GM03348 (cell line): Measurements from ENCODE around the gene PPP1R26.
A peak's percentile ranks its signal among the peaks of the same experiment; 100 is the strongest.
"Not testable (repeated sequence)": the region's sequence is repeated elsewhere in the genome, so short reads cannot be mapped to it uniquely, and the experiment has no call there.

Source experiments
- DNase-seq: peaks from one replicate; pipeline ENCODE4 v3.0.0; 2012; ENCODE audit warnings: low spot score

Gene PPP1R26

DNA sequence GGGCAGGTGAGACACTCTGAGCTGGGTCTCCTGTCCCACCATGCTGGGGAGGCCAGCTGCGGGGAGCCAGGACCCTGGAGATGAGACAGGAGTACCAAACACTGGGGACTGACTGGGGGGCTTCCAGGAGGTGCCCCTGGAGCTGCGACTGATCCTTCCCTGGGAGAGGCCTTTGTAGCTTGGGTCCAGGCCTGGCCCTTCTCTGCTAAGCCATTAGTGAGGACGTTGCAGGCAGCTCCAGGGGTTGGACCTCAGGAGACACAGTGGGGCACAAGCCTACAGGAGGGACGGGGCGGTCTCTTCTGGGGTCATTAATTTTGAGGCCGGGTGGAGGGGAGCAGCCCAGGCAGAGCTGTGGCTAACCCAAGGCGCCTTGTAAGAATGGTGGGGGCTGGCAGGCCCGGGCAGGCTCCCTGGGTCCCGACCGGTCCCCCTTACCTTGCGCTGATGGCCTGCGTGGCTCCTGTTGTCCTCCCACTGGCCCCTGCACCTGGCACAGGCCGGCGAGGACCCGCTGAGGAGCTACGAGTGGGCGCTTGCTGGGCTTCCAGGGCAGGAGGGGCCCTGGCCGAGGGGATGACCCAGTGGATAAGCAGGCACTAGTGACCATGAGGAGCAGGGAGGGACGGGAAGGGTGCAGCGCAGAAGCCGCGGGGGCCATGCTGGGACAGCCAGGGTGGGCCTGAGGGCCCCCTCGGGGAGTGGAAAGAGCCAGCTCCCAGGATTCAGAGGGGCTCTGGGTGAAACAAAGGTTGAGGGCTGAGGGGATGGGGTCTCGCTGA, 26.0 kb downstream of the PPP1R26 start:
- DNase-seq: no peak

- no peak for DNase-seq
These were observed 26.9 kb downstream of the PPP1R26 start for GRCh38 chr9:135506327-135507103.

DNA sequence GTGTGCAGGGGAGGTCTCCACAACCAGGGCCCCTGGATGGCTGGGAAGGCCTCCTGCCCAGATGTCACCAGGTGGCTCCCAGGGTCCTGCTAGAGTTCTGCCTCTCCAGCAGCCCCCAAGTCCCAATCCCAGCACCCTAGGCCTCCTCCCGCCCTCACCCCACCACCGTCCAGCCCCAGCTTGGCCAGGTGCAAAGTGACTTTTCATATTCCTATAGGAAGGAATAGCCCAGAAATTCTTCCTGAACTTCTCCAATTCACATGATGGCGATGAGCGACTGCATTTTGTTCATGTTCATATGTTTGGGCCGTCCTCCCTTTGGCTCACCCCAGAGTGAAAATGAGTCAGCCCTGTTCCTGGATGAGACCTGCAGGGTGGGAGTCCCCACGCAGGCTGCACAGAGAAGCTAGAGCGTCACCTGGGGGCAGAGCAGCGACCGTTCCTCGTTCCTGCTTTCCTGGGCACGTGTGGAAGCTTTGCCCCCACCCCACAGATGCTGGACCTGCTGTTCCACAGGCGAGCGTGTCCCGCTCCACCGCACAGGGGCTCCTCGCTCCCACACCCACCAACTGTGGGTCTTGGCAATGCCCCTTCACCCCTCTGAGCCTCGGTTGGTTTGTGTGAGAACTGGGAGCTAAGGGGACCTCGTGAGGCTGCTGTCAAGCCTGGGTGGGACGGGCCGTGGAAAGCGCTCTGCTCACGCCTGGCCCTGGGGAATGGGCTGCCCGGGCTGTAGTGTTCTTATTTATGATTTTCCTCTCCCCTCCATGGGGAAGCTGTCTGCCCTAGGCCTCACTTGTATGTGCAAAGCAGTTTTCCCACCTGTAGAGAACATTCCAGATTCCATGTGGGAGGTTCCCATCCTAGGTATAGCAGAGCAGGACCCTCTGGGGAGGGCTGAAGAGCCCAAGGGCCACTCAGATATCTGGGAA, 27.8 kb downstream of the PPP1R26 start:
- DNase-seq: no peak

DNA sequence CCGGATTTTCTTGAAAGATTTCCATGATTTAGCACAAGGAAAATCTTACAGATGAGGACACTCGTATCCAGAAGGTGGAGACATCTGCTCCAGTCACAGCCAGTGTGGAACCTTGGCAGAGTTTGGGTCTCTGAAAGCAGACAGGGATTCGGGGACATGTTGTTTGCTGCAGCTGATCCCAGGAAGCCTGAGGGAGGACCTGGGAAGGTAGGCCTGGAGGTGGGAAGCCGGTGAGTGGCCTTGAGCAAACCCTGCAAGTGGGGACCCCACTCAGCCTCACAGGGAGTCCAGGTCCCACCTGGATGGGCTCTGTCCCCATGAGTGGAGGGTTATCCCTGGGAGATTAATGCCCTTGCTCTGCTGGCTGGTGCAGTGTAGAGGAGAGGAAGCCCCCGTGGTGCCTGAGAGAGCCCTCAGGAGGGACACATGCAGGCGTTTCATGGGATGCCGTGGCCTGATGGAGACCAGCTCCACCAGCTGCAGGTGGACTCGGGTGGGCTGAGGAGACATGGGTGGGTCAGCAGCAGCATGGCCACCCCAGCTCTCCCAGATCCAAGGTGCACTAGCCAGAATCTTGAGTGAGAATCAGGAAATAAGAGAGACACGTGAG, 28.7 kb downstream of the PPP1R26 start:
- DNase-seq: no peak

GRCh38 chr9:135509458-135509857, 29.9 kb downstream of the PPP1R26 start:
- no peak for DNase-seq

- no peak for DNase-seq
These were observed 32.6 kb downstream of the PPP1R26 start for GRCh38 chr9:135512241-135512603.

DNA sequence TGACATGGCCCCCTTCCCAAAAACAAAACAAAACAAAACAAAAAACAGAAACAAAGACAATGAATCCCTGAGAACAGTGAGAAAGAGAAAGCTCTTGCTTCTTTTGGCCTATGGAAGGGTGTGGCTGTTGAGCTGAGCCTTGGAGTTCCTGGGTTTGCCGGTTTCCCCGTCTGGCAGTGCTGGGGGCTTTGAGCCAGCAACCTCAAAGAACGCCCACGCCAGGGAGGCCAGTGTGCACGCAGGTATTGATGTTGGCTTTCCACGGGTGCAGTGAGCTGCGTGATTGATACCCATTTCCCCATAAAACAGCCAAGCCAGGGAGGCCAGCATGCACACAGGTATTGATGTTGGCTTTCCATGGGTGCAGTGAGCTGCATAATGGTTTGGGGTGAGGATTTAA, 33.3 kb downstream of the PPP1R26 start:
- DNase-seq: no peak

DNA sequence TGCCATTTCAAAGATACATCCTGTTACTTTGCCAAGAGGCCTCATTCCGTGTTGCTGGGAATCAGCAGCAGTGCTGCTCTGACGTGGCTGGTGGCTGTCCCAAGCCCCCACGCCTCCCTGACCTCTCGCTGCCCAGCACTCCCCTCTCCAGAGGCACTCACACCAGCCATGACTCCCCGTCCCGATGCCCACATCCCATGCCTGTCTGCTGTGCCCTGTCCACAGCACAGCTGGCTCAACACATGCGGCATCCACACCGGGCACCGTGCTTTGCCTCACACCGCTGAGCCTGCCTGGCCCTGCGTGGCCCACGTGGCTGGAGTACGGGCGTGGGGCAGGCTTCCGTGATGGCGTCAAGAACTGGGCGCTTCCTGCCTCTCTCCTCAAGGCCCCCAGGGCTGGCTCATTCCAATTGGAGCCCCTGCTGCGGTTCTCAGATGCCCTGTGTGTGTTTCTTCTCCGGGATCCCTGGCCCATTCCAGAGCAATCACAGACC, 33.8 kb downstream of the PPP1R26 start:
- DNase-seq: no peak

DNA sequence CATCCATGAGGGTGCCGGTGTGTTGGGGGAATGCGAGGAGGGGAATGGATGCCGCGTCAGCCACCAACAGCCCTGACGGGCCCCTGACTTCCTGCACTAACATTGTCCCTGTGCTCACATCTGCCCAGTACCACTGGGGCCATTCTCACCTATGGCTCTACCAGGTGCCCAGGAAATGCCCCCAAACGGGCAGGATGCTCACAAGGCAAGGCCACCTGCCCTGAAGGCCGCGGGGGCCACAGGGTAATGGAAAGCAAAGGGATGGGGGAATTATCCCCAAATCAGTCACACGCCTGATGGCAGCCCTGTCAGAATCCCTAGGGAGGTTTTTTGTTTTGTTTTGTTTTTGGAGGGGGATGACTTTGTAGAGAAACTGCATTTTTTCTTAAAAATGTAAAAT, 34.3 kb downstream of the PPP1R26 start:
- DNase-seq: not testable (repeated sequence)

- no peak for DNase-seq
These were observed 34.9 kb downstream of the PPP1R26 start for GRCh38 chr9:135514342-135515082.

- DNase-seq: peak; percentile 3
These were observed 35.7 kb downstream of the PPP1R26 start for GRCh38 chr9:135515083-135515951.

GRCh38 chr9:135516132-135516860, 36.7 kb downstream of the PPP1R26 start:
- DNase-seq: peak; percentile 1

GRCh38 chr9:135517407-135517822, 37.8 kb downstream of the PPP1R26 start:
- no peak for DNase-seq

- DNase-seq: no peak
These were observed 39.8 kb downstream of the PPP1R26 start for GRCh38 chr9:135519179-135519971.

GRCh38 chr9:135520916-135521607, 41.5 kb downstream of the PPP1R26 start, which contains the start of gene LCN1:
LCN1 (plus strand) TSS chr9:135521440; CDS start chr9:135521498, 58 bp downstream.
- DNase-seq: peak; percentile 1

GRCh38 chr9:135521608-135522095, 42.1 kb downstream of the PPP1R26 start:
- peak; percentile 1 for DNase-seq

DNA sequence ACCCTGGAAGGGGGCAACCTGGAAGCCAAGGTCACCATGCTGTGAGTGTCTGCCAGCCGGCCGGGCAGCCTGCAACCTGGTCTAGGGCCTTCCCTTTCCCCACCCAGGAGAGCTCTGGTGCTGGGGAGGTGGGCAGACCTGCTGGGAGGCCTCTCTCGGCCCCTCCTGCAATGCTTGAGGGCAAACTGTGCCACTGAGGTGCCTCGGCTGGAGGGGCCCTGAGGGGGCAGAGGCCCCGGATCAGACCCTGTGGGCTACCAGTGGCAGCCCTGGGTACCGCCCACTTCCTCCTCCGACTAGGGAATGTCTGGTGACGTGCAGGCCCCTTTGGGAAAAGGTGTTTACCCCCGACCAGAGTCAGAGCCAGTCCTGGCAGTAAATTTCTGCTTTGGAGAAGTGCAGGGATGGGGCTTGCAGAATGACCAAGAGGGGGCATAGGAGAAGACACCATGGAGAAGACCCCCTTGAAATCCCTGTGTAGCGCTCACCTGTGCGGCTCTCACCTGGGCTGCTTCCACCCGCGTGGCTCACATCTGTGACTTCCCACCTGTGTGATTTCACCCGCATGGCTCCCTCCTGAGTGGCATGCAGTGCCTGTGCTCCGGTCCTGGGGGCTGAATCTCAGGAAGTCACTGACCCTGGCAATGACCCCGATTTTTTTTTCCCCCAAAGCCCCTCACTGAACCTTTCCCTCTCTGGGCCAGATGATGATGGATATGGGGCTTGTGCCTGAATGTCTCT, 42.7 kb downstream of the PPP1R26 start:
- DNase-seq: no peak
